Endothelial cell of umbilical vein (primary cell): Measurements from ENCODE around the gene COL26A1.

Source experiments
- EZH2 ChIP-seq: IDR thresholded peaks from 2 replicates; pipeline ENCODE4 v1.6.1; 2012; ENCODE audit warnings: borderline replicate concordance, low read depth, mild to moderate bottlenecking, moderate library complexity, low read length, inconsistent platforms; ENCODE audit not compliant: severe bottlenecking
- FOS ChIP-seq: IDR thresholded peaks from 2 replicates; pipeline ENCODE4 v1.6.1; 2011; ENCODE audit warnings: mild to moderate bottlenecking, low read length, moderate library complexity, borderline replicate concordance; ENCODE audit not compliant: insufficient read depth
- GATA2 ChIP-seq: IDR thresholded peaks from 2 replicates; pipeline ENCODE4 v1.7.0; 2011; ENCODE audit warnings: low read depth, mild to moderate bottlenecking, moderate library complexity, mixed read lengths, low read length; ENCODE audit not compliant: insufficient read length, insufficient read depth
- MYC ChIP-seq: IDR thresholded peaks from one replicate; pipeline ENCODE4 v1.6.1; 2011; ENCODE audit warnings: mild to moderate bottlenecking, low read depth, low read length
- POLR2A ChIP-seq: IDR thresholded peaks from 2 replicates; pipeline ENCODE4 v1.6.1; 2012; ENCODE audit warnings: low read depth, mild to moderate bottlenecking, control low read depth, low read length
- POLR2AphosphoS5 ChIP-seq: IDR thresholded peaks from 2 replicates; pipeline ENCODE4 v1.6.1; 2012; ENCODE audit warnings: low read depth, mild to moderate bottlenecking, control low read depth, low read length, moderate library complexity; ENCODE audit not compliant: insufficient read depth
- TF ChIP-seq, protein P1 (sequence below), 2 donors: IDR thresholded peaks; 1 replicate in 1 of 2; 2 replicates in 1 of 2; pipeline ENCODE4 v1.5.1; 2011; ENCODE audit warnings: low read length in 2 of 2, mild to moderate bottlenecking in 2 of 2, moderate library complexity in 2 of 2, control low read depth in 1 of 2, inconsistent platforms in 1 of 2, low read depth in 1 of 2; ENCODE audit not compliant: insufficient read depth in 1 of 2; ENCODE audit errors: extremely low read depth in 1 of 2
- TF ChIP-seq, protein P2 (sequence below): IDR thresholded peaks from 2 replicates; pipeline ENCODE4 v1.6.1; 2011; ENCODE audit not compliant: insufficient read depth, insufficient read length

DNA sequence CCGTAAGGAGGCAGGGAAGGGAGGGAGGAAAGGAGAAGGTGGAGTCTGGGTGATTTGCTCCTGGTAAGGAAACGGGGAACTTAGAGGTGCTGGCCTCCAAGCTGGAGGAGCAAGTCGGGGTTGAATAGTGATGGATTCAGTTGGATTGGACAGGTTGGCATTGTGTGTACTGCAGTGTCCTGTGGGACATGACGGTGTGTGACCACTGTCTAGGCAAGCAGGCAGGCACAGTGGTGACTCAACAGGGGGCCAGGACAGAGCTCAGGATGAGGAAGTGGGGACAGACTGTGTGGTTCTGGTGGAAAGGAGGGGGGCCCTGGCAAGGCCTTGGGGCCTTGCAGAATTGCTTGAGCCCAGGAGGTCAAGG, 48.8 kb downstream of the COL26A1 start:
- TF ChIP-seq, protein P1, sequence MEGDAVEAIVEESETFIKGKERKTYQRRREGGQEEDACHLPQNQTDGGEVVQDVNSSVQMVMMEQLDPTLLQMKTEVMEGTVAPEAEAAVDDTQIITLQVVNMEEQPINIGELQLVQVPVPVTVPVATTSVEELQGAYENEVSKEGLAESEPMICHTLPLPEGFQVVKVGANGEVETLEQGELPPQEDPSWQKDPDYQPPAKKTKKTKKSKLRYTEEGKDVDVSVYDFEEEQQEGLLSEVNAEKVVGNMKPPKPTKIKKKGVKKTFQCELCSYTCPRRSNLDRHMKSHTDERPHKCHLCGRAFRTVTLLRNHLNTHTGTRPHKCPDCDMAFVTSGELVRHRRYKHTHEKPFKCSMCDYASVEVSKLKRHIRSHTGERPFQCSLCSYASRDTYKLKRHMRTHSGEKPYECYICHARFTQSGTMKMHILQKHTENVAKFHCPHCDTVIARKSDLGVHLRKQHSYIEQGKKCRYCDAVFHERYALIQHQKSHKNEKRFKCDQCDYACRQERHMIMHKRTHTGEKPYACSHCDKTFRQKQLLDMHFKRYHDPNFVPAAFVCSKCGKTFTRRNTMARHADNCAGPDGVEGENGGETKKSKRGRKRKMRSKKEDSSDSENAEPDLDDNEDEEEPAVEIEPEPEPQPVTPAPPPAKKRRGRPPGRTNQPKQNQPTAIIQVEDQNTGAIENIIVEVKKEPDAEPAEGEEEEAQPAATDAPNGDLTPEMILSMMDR (IDR thresholded peaks at IDR 0.05; ENCODE audit: extremely low read depth in 1 of 2, insufficient read depth in 1 of 2, low read depth in 1 of 2, low read length in 2 of 2) = no peak
- TF ChIP-seq POLR2A (no peak), GATA2 (no peak), POLR2AphosphoS5 (no peak), MYC (no peak), EZH2 (no peak), FOS (no peak)
- TF ChIP-seq, protein P2, sequence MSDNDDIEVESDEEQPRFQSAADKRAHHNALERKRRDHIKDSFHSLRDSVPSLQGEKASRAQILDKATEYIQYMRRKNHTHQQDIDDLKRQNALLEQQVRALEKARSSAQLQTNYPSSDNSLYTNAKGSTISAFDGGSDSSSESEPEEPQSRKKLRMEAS = no peak
